ENCODE results near the gene ACBD4.

- TF ChIP-seq POLR2A (IDR thresholded peaks at IDR 0.05) (no peak), CTCF (IDR thresholded peaks at IDR 0.05) (no peak)
These were observed 13.7 kb downstream of the ACBD4 start for GRCh38 chr17:45149037-45149668.
